WERI-Rb-1 (cell line): Measurements from ENCODE around the gene SMARCD3.

Source experiments
- DNase-seq: peaks from one replicate; pipeline ENCODE4 v3.0.0-alpha.2; 2020
- H3K27ac ChIP-seq: fragments of 250-450 bp; sonication (Bioruptor Pico); 2 replicates; pipeline ENCODE4 v1.5.1; 2020; ENCODE audit warnings: mild to moderate bottlenecking, moderate library complexity
- H3K27me3 ChIP-seq: fragments of 250-450 bp; sonication (Bioruptor Pico); 2 replicates; pipeline ENCODE4 v1.5.1; 2021; ENCODE audit warnings: mild to moderate bottlenecking, low read depth, moderate library complexity; ENCODE audit not compliant: insufficient read depth, severe bottlenecking
- H3K36me3 ChIP-seq: fragments of 250-450 bp; sonication (Bioruptor Pico); 2 replicates; pipeline ENCODE4 v1.5.1; 2020; ENCODE audit warnings: mild to moderate bottlenecking, moderate library complexity
- H3K4me3 ChIP-seq: 2 replicates; pipeline ENCODE4 v1.5.1; 2011; ENCODE audit warnings: low read depth, mild to moderate bottlenecking, control low read depth, low read length
- H3K9me3 ChIP-seq: fragments of 250-450 bp; sonication (Bioruptor Pico); 2 replicates; pipeline ENCODE4 v1.5.1; 2021; ENCODE audit warnings: mild to moderate bottlenecking, moderate library complexity; ENCODE audit not compliant: severe bottlenecking
- TF ChIP-seq, protein P1 (sequence below): IDR thresholded peaks from 2 replicates; pipeline ENCODE4 v1.5.1; 2011; ENCODE audit warnings: low read depth, mild to moderate bottlenecking, control low read depth, inconsistent platforms, low read length

The SMARCD3 gene

DNA sequence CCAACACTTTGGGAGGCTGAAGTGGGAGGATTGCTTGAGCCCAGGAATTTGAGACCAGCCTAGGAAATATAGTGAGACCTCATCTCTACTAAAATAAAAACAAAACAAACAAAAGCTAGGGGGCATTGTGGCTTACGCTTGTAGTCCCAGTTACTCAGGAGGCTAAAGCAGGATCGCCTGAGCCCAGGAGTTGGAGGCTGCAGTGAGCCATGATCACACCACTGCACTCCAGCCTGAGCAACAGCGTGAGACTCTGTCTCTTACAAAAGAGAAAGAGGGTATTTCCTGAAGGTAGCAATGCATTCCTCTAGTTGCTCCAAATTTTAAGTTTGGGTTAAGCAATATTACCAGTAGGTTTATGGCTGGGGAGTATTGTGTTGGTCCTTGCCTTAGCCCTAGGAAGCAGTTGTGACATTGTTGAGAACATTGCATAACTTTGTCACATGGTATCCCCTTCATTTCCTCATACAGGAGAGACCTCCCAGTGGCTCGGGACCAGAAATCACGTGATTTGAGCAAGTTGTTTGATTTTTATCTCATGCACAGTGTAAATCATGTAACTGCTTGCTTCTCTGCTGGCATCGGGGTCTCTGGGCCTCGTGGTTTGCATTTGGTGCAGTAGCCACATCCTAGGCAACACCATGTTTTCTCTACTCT is 23.3 kb upstream of the SMARCD3 start:
- DNase-seq: no peak
- H3K4me3 ChIP-seq: no peak overlapping the region
- H3K36me3 ChIP-seq: no peaks in the 10 kb centered on the region
- TF ChIP-seq, protein P1, sequence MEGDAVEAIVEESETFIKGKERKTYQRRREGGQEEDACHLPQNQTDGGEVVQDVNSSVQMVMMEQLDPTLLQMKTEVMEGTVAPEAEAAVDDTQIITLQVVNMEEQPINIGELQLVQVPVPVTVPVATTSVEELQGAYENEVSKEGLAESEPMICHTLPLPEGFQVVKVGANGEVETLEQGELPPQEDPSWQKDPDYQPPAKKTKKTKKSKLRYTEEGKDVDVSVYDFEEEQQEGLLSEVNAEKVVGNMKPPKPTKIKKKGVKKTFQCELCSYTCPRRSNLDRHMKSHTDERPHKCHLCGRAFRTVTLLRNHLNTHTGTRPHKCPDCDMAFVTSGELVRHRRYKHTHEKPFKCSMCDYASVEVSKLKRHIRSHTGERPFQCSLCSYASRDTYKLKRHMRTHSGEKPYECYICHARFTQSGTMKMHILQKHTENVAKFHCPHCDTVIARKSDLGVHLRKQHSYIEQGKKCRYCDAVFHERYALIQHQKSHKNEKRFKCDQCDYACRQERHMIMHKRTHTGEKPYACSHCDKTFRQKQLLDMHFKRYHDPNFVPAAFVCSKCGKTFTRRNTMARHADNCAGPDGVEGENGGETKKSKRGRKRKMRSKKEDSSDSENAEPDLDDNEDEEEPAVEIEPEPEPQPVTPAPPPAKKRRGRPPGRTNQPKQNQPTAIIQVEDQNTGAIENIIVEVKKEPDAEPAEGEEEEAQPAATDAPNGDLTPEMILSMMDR: no peak
- H3K27me3 ChIP-seq: no peaks in the 10 kb centered on the region
- no peak overlapping the region for H3K27ac ChIP-seq
- no peaks in the 10 kb centered on the region for H3K9me3 ChIP-seq

DNA sequence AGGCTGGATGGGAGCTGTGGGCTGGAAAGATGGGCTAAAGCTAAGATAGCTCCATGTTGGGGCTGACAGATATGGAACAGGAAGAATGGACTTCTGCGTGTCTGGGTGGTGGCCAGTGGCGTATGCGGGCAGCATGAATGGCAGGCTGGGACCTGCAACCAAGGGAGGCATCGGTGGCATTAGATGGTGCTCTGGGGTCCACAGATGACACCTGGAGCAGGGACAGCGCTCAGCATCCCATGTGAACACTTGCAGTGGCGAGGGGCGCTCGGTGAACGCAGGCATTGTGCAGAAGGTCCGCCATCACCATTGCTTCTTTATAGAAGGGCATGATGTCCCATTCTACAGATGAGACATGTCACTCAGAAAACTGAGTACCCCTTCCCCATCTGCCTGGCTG is 21.0 kb upstream of the SMARCD3 start:
- TF ChIP-seq, protein P1: no peak
- no peaks in the 10 kb centered on the region for H3K27me3 ChIP-seq
- H3K4me3 ChIP-seq: no peak overlapping the region
- H3K36me3 ChIP-seq: no peaks in the 10 kb centered on the region
- no peak for DNase-seq
- H3K27ac ChIP-seq: no peak overlapping the region
- no peaks in the 10 kb centered on the region for H3K9me3 ChIP-seq

DNA sequence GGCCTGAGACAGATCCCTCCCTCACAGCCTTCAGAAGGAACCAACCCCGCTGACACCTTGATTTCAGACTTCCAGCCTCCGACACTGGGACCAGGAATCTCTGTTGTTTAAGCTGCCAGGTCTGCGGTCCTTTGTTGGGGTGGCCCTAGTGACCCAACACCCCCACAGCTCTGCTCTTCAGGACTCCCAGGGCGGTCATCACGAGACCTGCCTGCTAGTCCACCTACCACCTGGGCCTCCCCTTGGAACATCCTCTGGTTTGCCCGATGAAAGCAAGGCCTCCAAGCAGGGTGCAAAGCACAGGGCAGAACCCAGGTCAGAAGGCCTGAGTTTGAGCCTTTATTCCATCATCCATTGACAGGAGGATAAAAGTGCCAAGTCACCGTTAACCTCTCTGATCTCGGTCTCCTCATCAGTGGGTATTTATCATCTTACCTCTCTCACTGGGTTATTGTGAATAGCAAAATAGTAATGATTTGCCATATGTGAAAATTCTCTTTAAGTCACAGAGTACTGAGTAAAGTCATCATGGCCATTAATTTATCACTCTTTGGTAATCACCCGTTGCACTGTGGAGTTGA is 16.9 kb upstream of the SMARCD3 start:
- Histone ChIP-seq H3K27ac (no peak overlapping the region), H3K4me3 (no peak overlapping the region), H3K9me3 (no peaks in the 10 kb centered on the region), H3K36me3 (no peaks in the 10 kb centered on the region), H3K27me3 (no peaks in the 10 kb centered on the region)
- DNase-seq: no peak
- TF ChIP-seq, protein P1: no peak

DNA sequence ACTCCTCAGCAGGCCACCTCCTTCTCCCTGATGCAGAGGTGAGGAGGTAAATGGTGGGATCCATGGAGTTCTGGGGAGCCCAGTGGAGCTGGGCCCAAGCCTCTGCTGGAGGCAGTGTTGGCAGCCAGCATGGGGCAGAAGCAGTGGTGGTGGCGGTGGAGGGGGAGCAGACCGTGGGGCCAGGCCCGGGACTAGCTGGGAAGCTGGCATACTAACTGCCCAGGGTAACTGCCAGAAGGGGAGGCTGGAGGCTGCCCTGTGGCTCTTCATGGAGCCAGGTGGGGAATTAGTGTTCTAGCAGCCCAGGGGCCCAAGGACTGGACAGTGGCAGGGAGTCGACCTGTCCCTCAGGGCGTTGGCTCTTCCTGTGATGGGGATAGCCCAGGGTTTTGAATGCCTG is 16.1 kb upstream of the SMARCD3 start:
- Histone ChIP-seq H3K36me3 (no peaks in the 10 kb centered on the region), H3K27me3 (no peaks in the 10 kb centered on the region), H3K27ac (no peak overlapping the region), H3K9me3 (no peaks in the 10 kb centered on the region), H3K4me3 (no peak overlapping the region)
- no peak for DNase-seq
- TF ChIP-seq, protein P1: no peak

DNA sequence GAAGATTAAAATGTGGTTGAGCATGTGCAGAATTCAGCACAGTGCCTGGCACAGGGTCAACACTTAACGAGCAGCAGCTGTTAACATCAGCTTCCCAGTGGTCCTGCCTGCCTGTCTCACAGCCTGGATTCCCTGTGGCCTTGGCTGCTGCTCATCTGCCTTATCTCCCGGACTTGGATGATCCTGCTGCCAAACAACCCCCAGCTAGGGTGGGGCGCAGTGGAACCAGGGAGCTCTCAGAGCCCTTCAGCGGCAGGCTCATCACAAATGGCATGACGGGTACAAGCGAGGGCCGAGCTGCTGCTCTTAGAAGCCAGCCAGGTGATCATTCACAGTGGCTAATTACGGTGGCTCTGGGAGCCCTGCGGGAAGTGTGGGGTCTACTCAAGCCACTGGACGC is 13.0 kb upstream of the SMARCD3 start:
- H3K36me3 ChIP-seq: no peaks in the 10 kb centered on the region
- no peak for DNase-seq
- no peak overlapping the region for H3K4me3 ChIP-seq
- H3K9me3 ChIP-seq: no peaks in the 10 kb centered on the region
- TF ChIP-seq, protein P1: no peak
- no peaks in the 10 kb centered on the region for H3K27me3 ChIP-seq
- H3K27ac ChIP-seq: no peak overlapping the region

DNA sequence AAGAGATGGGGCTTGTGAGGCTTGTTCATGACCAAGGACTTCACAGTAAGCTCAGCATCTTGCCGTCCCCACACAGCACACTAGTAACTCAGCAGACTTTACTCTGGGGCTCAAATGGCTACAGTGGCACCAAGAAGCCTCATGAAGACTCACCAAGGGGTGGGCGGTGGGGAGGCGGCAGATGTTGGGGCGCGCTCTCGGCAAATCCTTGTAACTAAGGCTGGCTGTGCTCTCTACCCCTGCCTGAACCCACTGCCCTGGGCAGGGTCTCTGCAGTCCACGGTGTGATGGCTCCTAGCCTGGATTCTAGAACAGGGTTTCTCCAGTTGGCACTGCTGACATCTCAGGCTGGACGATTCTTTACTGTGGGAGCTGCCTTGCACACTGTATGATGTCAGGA is 12.4 kb upstream of the SMARCD3 start:
- H3K27me3 ChIP-seq: no peaks in the 10 kb centered on the region
- TF ChIP-seq, protein P1: no peak
- no peaks in the 10 kb centered on the region for H3K9me3 ChIP-seq
- no peaks in the 10 kb centered on the region for H3K36me3 ChIP-seq
- no peak overlapping the region for H3K4me3 ChIP-seq
- H3K27ac ChIP-seq: no peak overlapping the region
- DNase-seq: no peak
